ENCODE data around the gene PHAF1.
A peak's percentile ranks its signal among the peaks of the same experiment; 100 is the strongest.

The PHAF1 gene

DNA sequence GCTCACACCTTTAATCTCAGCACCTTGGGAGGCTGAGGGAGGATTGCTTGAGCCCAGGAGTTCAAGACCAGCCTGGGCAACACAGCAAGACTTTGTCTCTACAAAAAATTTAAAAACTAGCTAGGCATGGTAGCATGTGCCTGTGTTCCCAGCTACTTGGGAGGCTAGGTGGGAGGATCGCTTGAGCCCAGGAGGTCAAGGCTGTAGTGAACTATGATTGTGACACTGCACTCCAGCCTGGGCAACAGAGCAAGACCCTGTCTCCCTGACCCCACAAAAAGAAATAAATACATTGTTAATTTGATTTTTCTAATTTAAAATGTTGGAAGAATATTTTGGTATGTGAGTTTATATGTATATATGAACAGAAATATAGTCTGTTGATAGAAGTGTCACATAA, 22.4 kb upstream of the PHAF1 start:
- TF ChIP-seq ZC3H10 (CRISPR knock-in tag; IDR thresholded peaks at IDR 0.05): no peak
- TF ChIP-seq TCF4 (CRISPR knock-in tag; IDR thresholded peaks at IDR 0.05; ENCODE audit: borderline replicate concordance): no peak
- no peak for TF ChIP-seq ZFP3 (CRISPR knock-in tag; IDR thresholded peaks at IDR 0.05)
- no peak for TF ChIP-seq RARB (CRISPR knock-in tag; IDR thresholded peaks at IDR 0.05)
- TF ChIP-seq ISL1 (CRISPR knock-in tag; IDR thresholded peaks at IDR 0.05): no peak
- TF ChIP-seq ESRRG (CRISPR knock-in tag; IDR thresholded peaks at IDR 0.05): no peak
- TF ChIP-seq, protein P1, sequence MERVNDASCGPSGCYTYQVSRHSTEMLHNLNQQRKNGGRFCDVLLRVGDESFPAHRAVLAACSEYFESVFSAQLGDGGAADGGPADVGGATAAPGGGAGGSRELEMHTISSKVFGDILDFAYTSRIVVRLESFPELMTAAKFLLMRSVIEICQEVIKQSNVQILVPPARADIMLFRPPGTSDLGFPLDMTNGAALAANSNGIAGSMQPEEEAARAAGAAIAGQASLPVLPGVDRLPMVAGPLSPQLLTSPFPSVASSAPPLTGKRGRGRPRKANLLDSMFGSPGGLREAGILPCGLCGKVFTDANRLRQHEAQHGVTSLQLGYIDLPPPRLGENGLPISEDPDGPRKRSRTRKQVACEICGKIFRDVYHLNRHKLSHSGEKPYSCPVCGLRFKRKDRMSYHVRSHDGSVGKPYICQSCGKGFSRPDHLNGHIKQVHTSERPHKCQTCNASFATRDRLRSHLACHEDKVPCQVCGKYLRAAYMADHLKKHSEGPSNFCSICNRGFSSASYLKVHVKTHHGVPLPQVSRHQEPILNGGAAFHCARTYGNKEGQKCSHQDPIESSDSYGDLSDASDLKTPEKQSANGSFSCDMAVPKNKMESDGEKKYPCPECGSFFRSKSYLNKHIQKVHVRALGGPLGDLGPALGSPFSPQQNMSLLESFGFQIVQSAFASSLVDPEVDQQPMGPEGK (CRISPR knock-in tag; IDR thresholded peaks at IDR 0.05; ENCODE audit: borderline replicate concordance): no peak
- TF ChIP-seq, protein P2, sequence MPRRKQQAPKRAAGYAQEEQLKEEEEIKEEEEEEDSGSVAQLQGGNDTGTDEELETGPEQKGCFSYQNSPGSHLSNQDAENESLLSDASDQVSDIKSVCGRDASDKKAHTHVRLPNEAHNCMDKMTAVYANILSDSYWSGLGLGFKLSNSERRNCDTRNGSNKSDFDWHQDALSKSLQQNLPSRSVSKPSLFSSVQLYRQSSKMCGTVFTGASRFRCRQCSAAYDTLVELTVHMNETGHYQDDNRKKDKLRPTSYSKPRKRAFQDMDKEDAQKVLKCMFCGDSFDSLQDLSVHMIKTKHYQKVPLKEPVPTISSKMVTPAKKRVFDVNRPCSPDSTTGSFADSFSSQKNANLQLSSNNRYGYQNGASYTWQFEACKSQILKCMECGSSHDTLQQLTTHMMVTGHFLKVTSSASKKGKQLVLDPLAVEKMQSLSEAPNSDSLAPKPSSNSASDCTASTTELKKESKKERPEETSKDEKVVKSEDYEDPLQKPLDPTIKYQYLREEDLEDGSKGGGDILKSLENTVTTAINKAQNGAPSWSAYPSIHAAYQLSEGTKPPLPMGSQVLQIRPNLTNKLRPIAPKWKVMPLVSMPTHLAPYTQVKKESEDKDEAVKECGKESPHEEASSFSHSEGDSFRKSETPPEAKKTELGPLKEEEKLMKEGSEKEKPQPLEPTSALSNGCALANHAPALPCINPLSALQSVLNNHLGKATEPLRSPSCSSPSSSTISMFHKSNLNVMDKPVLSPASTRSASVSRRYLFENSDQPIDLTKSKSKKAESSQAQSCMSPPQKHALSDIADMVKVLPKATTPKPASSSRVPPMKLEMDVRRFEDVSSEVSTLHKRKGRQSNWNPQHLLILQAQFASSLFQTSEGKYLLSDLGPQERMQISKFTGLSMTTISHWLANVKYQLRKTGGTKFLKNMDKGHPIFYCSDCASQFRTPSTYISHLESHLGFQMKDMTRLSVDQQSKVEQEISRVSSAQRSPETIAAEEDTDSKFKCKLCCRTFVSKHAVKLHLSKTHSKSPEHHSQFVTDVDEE (CRISPR knock-in tag; IDR thresholded peaks at IDR 0.05): no peak
- no peak for TF ChIP-seq PPARA (CRISPR knock-in tag; IDR thresholded peaks at IDR 0.05; ENCODE audit: borderline replicate concordance)
- no peak for TF ChIP-seq TOX (CRISPR knock-in tag; IDR thresholded peaks at IDR 0.05; ENCODE audit: borderline replicate concordance)
- no peak for TF ChIP-seq ARNTL (CRISPR knock-in tag; IDR thresholded peaks at IDR 0.05; ENCODE audit: borderline replicate concordance, low read depth)
- TF ChIP-seq BACH2 (CRISPR knock-in tag; IDR thresholded peaks at IDR 0.05; ENCODE audit: borderline replicate concordance): no peak
- no peak for TF ChIP-seq CSDC2 (CRISPR knock-in tag; IDR thresholded peaks at IDR 0.05)
- TF ChIP-seq, protein P3, sequence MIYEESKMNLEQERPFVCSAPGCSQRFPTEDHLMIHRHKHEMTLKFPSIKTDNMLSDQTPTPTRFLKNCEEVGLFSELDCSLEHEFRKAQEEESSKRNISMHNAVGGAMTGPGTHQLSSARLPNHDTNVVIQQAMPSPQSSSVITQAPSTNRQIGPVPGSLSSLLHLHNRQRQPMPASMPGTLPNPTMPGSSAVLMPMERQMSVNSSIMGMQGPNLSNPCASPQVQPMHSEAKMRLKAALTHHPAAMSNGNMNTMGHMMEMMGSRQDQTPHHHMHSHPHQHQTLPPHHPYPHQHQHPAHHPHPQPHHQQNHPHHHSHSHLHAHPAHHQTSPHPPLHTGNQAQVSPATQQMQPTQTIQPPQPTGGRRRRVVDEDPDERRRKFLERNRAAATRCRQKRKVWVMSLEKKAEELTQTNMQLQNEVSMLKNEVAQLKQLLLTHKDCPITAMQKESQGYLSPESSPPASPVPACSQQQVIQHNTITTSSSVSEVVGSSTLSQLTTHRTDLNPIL (CRISPR knock-in tag; IDR thresholded peaks at IDR 0.05; ENCODE audit: low read depth): no peak
- no peak for TF ChIP-seq ZFP30 (CRISPR knock-in tag; IDR thresholded peaks at IDR 0.05)
- no peak for TF ChIP-seq ZNF565 (CRISPR knock-in tag; conservative IDR thresholded peaks at IDR 0.05; ENCODE audit: low read depth)
- no peak for TF ChIP-seq OSR1 (CRISPR knock-in tag; IDR thresholded peaks at IDR 0.05)
- TF ChIP-seq SNAI2 (CRISPR knock-in tag; IDR thresholded peaks at IDR 0.05): no peak
- no peak for TF ChIP-seq ZNF70 (CRISPR knock-in tag; IDR thresholded peaks at IDR 0.05)
- ATAC-seq: no peak

DNA sequence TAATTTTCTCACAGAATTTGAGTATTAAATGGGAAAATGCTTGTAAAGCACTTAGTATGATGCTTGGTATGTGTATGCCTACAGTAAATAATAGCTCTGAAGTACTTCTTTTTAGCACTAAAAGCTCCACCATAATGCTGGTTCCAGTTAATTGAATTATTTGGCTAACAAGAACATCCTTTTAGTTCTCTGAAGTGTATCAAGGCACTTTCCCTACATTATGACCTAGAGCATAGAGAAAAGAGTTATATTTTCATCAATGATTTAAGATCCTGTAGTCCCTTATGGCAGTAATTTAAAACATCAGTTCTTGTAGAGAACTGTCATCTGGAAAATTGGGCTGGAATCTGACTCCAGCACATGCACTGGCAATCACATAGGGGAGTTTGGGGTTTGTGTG, 21.9 kb upstream of the PHAF1 start:
- TF ChIP-seq PPARA (CRISPR knock-in tag; IDR thresholded peaks at IDR 0.05; ENCODE audit: borderline replicate concordance) (no peak), ZNF70 (CRISPR knock-in tag; IDR thresholded peaks at IDR 0.05) (0 out of 2 replicates have a peak, but pooled peaks have one; percentile 29), GLIS3 (CRISPR knock-in tag; IDR thresholded peaks at IDR 0.05) (no peak), RARB (CRISPR knock-in tag; IDR thresholded peaks at IDR 0.05) (no peak), ZFP3 (CRISPR knock-in tag; IDR thresholded peaks at IDR 0.05) (no peak), BACH2 (CRISPR knock-in tag; IDR thresholded peaks at IDR 0.05; ENCODE audit: borderline replicate concordance) (no peak), TCF4 (CRISPR knock-in tag; IDR thresholded peaks at IDR 0.05; ENCODE audit: borderline replicate concordance) (peak; percentile 62), ZNF8 (CRISPR knock-in tag; IDR thresholded peaks at IDR 0.05) (no peak), SNAI2 (CRISPR knock-in tag; IDR thresholded peaks at IDR 0.05) (no peak), ISL1 (CRISPR knock-in tag; IDR thresholded peaks at IDR 0.05) (peak; percentile 74), CSDC2 (CRISPR knock-in tag; IDR thresholded peaks at IDR 0.05) (no peak), OSR1 (CRISPR knock-in tag; IDR thresholded peaks at IDR 0.05) (no peak), ESRRG (CRISPR knock-in tag; IDR thresholded peaks at IDR 0.05) (no peak), ZFP30 (CRISPR knock-in tag; IDR thresholded peaks at IDR 0.05) (no peak), ZNF565 (CRISPR knock-in tag; conservative IDR thresholded peaks at IDR 0.05; ENCODE audit: low read depth) (no peak)
- TF ChIP-seq, protein P3 (CRISPR knock-in tag; IDR thresholded peaks at IDR 0.05; ENCODE audit: low read depth): no peak
- TF ChIP-seq, protein P4, sequence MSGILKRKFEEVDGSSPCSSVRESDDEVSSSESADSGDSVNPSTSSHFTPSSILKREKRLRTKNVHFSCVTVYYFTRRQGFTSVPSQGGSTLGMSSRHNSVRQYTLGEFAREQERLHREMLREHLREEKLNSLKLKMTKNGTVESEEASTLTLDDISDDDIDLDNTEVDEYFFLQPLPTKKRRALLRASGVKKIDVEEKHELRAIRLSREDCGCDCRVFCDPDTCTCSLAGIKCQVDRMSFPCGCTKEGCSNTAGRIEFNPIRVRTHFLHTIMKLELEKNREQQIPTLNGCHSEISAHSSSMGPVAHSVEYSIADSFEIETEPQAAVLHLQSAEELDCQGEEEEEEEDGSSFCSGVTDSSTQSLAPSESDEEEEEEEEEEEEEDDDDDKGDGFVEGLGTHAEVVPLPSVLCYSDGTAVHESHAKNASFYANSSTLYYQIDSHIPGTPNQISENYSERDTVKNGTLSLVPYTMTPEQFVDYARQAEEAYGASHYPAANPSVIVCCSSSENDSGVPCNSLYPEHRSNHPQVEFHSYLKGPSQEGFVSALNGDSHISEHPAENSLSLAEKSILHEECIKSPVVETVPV (CRISPR knock-in tag; IDR thresholded peaks at IDR 0.05): no peak
- TF ChIP-seq, protein P1 (CRISPR knock-in tag; IDR thresholded peaks at IDR 0.05; ENCODE audit: borderline replicate concordance): no peak
- TF ChIP-seq, protein P5, sequence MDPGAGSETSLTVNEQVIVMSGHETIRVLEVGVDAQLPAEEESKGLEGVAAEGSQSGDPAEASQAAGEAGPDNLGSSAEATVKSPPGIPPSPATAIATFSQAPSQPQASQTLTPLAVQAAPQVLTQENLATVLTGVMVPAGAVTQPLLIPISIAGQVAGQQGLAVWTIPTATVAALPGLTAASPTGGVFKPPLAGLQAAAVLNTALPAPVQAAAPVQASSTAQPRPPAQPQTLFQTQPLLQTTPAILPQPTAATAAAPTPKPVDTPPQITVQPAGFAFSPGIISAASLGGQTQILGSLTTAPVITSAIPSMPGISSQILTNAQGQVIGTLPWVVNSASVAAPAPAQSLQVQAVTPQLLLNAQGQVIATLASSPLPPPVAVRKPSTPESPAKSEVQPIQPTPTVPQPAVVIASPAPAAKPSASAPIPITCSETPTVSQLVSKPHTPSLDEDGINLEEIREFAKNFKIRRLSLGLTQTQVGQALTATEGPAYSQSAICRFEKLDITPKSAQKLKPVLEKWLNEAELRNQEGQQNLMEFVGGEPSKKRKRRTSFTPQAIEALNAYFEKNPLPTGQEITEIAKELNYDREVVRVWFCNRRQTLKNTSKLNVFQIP (CRISPR knock-in tag; IDR thresholded peaks at IDR 0.05; ENCODE audit: borderline replicate concordance, low read depth): no peak
- TF ChIP-seq, protein P2 (CRISPR knock-in tag; IDR thresholded peaks at IDR 0.05): peak; percentile 86; the same call in 1 of the 2 replicates
- no peak; the same call in 2 of the 3 replicates for ATAC-seq
